Keratinocyte (primary cell): ENCODE measurements around the gene LIME1.

Source experiments
- CTCF ChIP-seq, 3 experiments: IDR thresholded peaks in 1 of 3; conservative IDR thresholded peaks in 1 of 3; optimal IDR thresholded peaks in 1 of 3; 2 replicates in 2 of 3; 3 replicates in 1 of 3; pipeline versions ENCODE3 to v1.5.1; 2011; ENCODE audit warnings: low read length in 3 of 3, mild to moderate bottlenecking in 3 of 3, moderate library complexity in 2 of 3, control low read depth in 1 of 3, inconsistent platforms in 1 of 3; ENCODE audit not compliant: insufficient read depth in 2 of 3; ENCODE audit errors: extremely low read depth in 1 of 3
- EZH2 ChIP-seq: IDR thresholded peaks from one replicate; pipeline ENCODE4 v1.6.1; 2012; ENCODE audit warnings: inconsistent platforms, mild to moderate bottlenecking, low read length, moderate library complexity

GRCh38 chr20:63742381-63743024, 6.0 kb downstream of the LIME1 start:
- TF ChIP-seq CTCF (optimal IDR thresholded peaks at IDR 0.05 in 1 of 3, IDR thresholded peaks at IDR 0.05 in 1 of 3, conservative IDR thresholded peaks at IDR 0.05 in 1 of 3; ENCODE audit: extremely low read depth in 1 of 3, insufficient read depth in 2 of 3, low read length in 3 of 3) (no peak), EZH2 (no peak)
